NB4 (cell line): ENCODE results near the gene NGDN.
"Not testable (repeated sequence)": the region's sequence is repeated elsewhere in the genome, so short reads cannot be mapped to it uniquely, and the experiment has no call there.

Experiments
- DNase-seq: peaks from one replicate; pipeline ENCODE4 v3.0.0; 2010; ENCODE audit warnings: low read depth
- H3K4me3 ChIP-seq: one replicate; pipeline ENCODE4 v1.5.1; 2011; ENCODE audit warnings: mild to moderate bottlenecking, low read depth, low read length, moderate library complexity
- CTCF ChIP-seq: IDR thresholded peaks from one replicate; pipeline ENCODE4 v1.5.1; 2012; ENCODE audit warnings: low read depth, low read length
- MAX ChIP-seq: IDR thresholded peaks from 2 replicates; pipeline ENCODE4 v1.6.1; 2011; ENCODE audit warnings: low read depth, low read length
- MYC ChIP-seq: IDR thresholded peaks from 2 replicates; pipeline ENCODE4 v1.6.1; 2011; ENCODE audit warnings: low read depth, low read length
- POLR2A ChIP-seq: IDR thresholded peaks from 2 replicates; pipeline ENCODE4 v1.6.1; 2011; ENCODE audit warnings: mild to moderate bottlenecking; ENCODE audit not compliant: insufficient read length; ENCODE audit errors: extremely low read depth

Gene NGDN

GRCh38 chr14:23469127-23469905 lies at the start of gene NGDN:
Gene NGDN, plus strand, starts transcription at chr14:23469703. Its CDS starts 13 bp downstream, at chr14:23469716.
- peak; percentile 57 for TF ChIP-seq MYC
- peak; percentile 56 for TF ChIP-seq MAX
- peak; percentile 54 for TF ChIP-seq POLR2A
- peak; percentile 33 for TF ChIP-seq CTCF
- peak; percentile 98 for DNase-seq
- peak within 1 kb of the TSS; percentile 100 for H3K4me3 ChIP-seq

GRCh38 chr14:23421594-23421993 lies 47.9 kb upstream of the NGDN start:
- no peak overlapping the region for H3K4me3 ChIP-seq
- no peak for DNase-seq
- TF ChIP-seq CTCF (no peak), MAX (no peak), MYC (no peak), POLR2A (no peak)

GRCh38 chr14:23423657-23424056 lies 45.8 kb upstream of the NGDN start:
- DNase-seq: no peak
- TF ChIP-seq MAX (no peak), CTCF (no peak), MYC (no peak), POLR2A (no peak)
- H3K4me3 ChIP-seq: no peak overlapping the region

GRCh38 chr14:23425169-23425568 lies 44.3 kb upstream of the NGDN start:
- no peak for DNase-seq
- no peak for TF ChIP-seq MYC
- TF ChIP-seq MAX: no peak
- TF ChIP-seq POLR2A: no peak
- no peak for TF ChIP-seq CTCF
- no peak overlapping the region for H3K4me3 ChIP-seq

- H3K4me3 ChIP-seq, DNase-seq: not testable (repeated sequence)
Observed at GRCh38 chr14:23425798-23426197, 43.7 kb upstream of the NGDN start.

GRCh38 chr14:23428686-23429495 lies 40.6 kb upstream of the NGDN start:
- TF ChIP-seq CTCF: no peak
- no peak for TF ChIP-seq MAX
- DNase-seq: no peak
- H3K4me3 ChIP-seq: no peak overlapping the region
